IMR-90 (cell line): ENCODE measurements around the gene GORASP1. TPM values are rescaled to one million over a fixed set of nuclear protein-coding genes. Genes with fewer than 3 reads are reported as not detected.

Experiments
- ATAC-seq: fragments of 200-7000 bp; cut with Tn5 transposase; 2 replicates; pipeline ENCODE4 v1.9.1; 2020; ENCODE audit warnings: low read depth, mild to moderate bottlenecking, moderate library complexity
- BruUV-seq: library from RNA; stranded (reverse); fragments of 400-500 nt; replicated peaks from 2 replicates; lab custom pipeline; 2021; lab: Mats Ljungman, UMichigan
- CTCF ChIA-PET: fragments of 300-600 bp; formaldehyde crosslinking; extraction: SDS; loops from one replicate; lab custom pipeline; 2021; ENCODE audit warnings: antibody characterized with exemption; lab: Yijun Ruan, JAX
- POLR2A ChIA-PET: fragments of 300-600 bp; sonication (Branson Sonifier 250); formaldehyde crosslinking; loops from one replicate; lab custom pipeline; 2022; ENCODE audit warnings: antibody characterized with exemption; ENCODE audit not compliant: unreplicated experiment; lab: Charles Lee
- DNase-seq: peaks from one replicate; pipeline ENCODE4 v3.0.0; 2013
- H2AFZ ChIP-seq: replicated peaks from 2 replicates; pipeline ENCODE3; 2013; ENCODE audit warnings: low read length, mild to moderate bottlenecking; ENCODE audit not compliant: poor library complexity
- H2AK5ac ChIP-seq: 2 replicates; pipeline ENCODE4 v1.6.1; 2013; ENCODE audit warnings: low read depth, low read length, inconsistent platforms
- H2AK9ac ChIP-seq: replicated peaks from 2 replicates; pipeline ENCODE3; 2013; ENCODE audit warnings: mild to moderate bottlenecking, low read depth, low read length, moderate library complexity; ENCODE audit not compliant: poor library complexity
- H2BK120ac ChIP-seq: 2 replicates; pipeline ENCODE4 v1.6.1; 2013; ENCODE audit warnings: low read depth, low read length, inconsistent platforms
- H2BK15ac ChIP-seq: 3 replicates; pipeline ENCODE4 v1.6.1; 2013; ENCODE audit warnings: low read depth, low read length, inconsistent platforms
- H2BK20ac ChIP-seq: 2 replicates; pipeline ENCODE4 v1.6.1; 2013; ENCODE audit warnings: low read depth, mild to moderate bottlenecking, inconsistent platforms, low read length, moderate library complexity
- H2BK5ac ChIP-seq: 2 replicates; pipeline ENCODE4 v1.6.1; 2013; ENCODE audit warnings: mild to moderate bottlenecking, low read depth, low read length, inconsistent platforms; ENCODE audit not compliant: poor library complexity, severe bottlenecking
- H3K14ac ChIP-seq: replicated peaks from 2 replicates; pipeline ENCODE4 v1.6.1; 2013; ENCODE audit warnings: low read depth, low read length, inconsistent platforms
- H3K18ac ChIP-seq: 2 replicates; pipeline ENCODE4 v1.6.1; 2013; ENCODE audit warnings: low read depth, low read length, control low read depth
- H3K23ac ChIP-seq: 2 replicates; pipeline ENCODE4 v1.6.1; 2013; ENCODE audit warnings: low read depth, low read length, inconsistent platforms
- H3K27ac ChIP-seq: 2 replicates; pipeline ENCODE4 v1.5.1; 2013; ENCODE audit warnings: mild to moderate bottlenecking, control low read depth, low read length; ENCODE audit not compliant: insufficient read depth
- H3K27me3 ChIP-seq: 2 replicates; pipeline ENCODE4 v1.6.1; 2013; ENCODE audit warnings: low read length; ENCODE audit not compliant: control insufficient read depth, insufficient read depth
- H3K36me3 ChIP-seq: 2 replicates; pipeline ENCODE4 v1.6.1; 2013; ENCODE audit warnings: low read length, mixed read lengths; ENCODE audit not compliant: control insufficient read depth, insufficient read depth
- H3K4ac ChIP-seq: 2 replicates; pipeline ENCODE4 v1.6.1; 2013; ENCODE audit warnings: low read depth, low read length, inconsistent platforms
- H3K4me1 ChIP-seq: 2 replicates; pipeline ENCODE4 v1.6.1; 2013; ENCODE audit warnings: low read length, mixed read lengths; ENCODE audit not compliant: control insufficient read depth, insufficient read depth
- H3K4me2 ChIP-seq: 2 replicates; pipeline ENCODE4 v1.6.1; 2013; ENCODE audit warnings: low read depth, mild to moderate bottlenecking, control low read depth, low read length, moderate library complexity
- H3K4me3 ChIP-seq: 2 replicates; pipeline ENCODE4 v1.5.1; 2013; ENCODE audit warnings: low read depth, mild to moderate bottlenecking, control low read depth, low read length, moderate library complexity; ENCODE audit not compliant: insufficient read depth
- H3K56ac ChIP-seq: 2 replicates; pipeline ENCODE4 v1.6.1; 2013; ENCODE audit warnings: low read length, inconsistent platforms; ENCODE audit not compliant: insufficient read depth; ENCODE audit errors: extremely low read depth
- H3K79me1 ChIP-seq, 2 experiments: 2 replicates each; pipeline ENCODE4 v1.6.1; 2013; ENCODE audit warnings: low read length in 2 of 2, inconsistent platforms in 1 of 2, low read depth in 1 of 2
- H3K9ac ChIP-seq: 2 replicates; pipeline ENCODE4 v1.6.1; 2013; ENCODE audit warnings: low read depth, low read length, control low read depth
- H3K9me1 ChIP-seq: 2 replicates; pipeline ENCODE4 v1.6.1; 2013; ENCODE audit warnings: low read length, inconsistent platforms; ENCODE audit not compliant: insufficient read depth
- H3K9me3 ChIP-seq: 2 replicates; pipeline ENCODE4 v1.6.1; 2013; ENCODE audit warnings: low read length; ENCODE audit not compliant: control insufficient read depth, insufficient read depth
- H4K20me1 ChIP-seq: 2 replicates; pipeline ENCODE4 v1.6.1; 2013; ENCODE audit warnings: low read length, inconsistent platforms; ENCODE audit not compliant: insufficient read depth
- H4K5ac ChIP-seq: 2 replicates; pipeline ENCODE4 v1.6.1; 2013; ENCODE audit warnings: mild to moderate bottlenecking, low read depth, low read length, control low read depth
- H4K8ac ChIP-seq, 2 experiments: 2 replicates each; pipeline ENCODE4 v1.6.1; 2013; ENCODE audit warnings: low read depth in 2 of 2, low read length in 2 of 2, control low read depth in 1 of 2, inconsistent platforms in 1 of 2
- H4K91ac ChIP-seq: 2 replicates; pipeline ENCODE4 v1.6.1; 2013; ENCODE audit warnings: low read depth, low read length, inconsistent platforms; ENCODE audit not compliant: insufficient read depth
- BHLHE40 ChIP-seq: fragments of 150-350 bp; IDR thresholded peaks from 2 replicates; pipeline ENCODE4 v1.6.1; 2016; ENCODE audit warnings: mild to moderate bottlenecking, low read depth, low read length
- CEBPB ChIP-seq: IDR thresholded peaks from 2 replicates; pipeline ENCODE4 v1.6.1; 2012; ENCODE audit warnings: low read depth, low read length, improper control_type of control experiment
- CHD1 ChIP-seq: IDR thresholded peaks from 2 replicates; pipeline ENCODE4 v1.6.1; 2012; ENCODE audit warnings: low read depth, low read length, improper control_type of control experiment
- FOS ChIP-seq: fragments of 150-350 bp; IDR thresholded peaks from 2 replicates; pipeline ENCODE4 v1.6.1; 2016; ENCODE audit warnings: low read depth, low read length
- MAFK ChIP-seq: IDR thresholded peaks from 2 replicates; pipeline ENCODE4 v1.6.1; 2012; ENCODE audit warnings: low read depth, low read length, improper control_type of control experiment
- MXI1 ChIP-seq: IDR thresholded peaks from 2 replicates; pipeline ENCODE4 v1.6.1; 2012; ENCODE audit warnings: low read depth, mild to moderate bottlenecking, low read length, moderate library complexity, borderline replicate concordance
- NFE2L2 ChIP-seq: fragments of 150-350 bp; IDR thresholded peaks from 2 replicates; pipeline ENCODE4 v1.6.1; 2016; ENCODE audit warnings: low read depth, mild to moderate bottlenecking, low read length
- RFX5 ChIP-seq: IDR thresholded peaks from 2 replicates; pipeline ENCODE4 v1.8.0; 2012; ENCODE audit warnings: low read depth, mild to moderate bottlenecking, low read length, moderate library complexity
- SMC3 ChIP-seq: fragments of 150-350 bp; IDR thresholded peaks from 2 replicates; pipeline ENCODE4 v1.6.1; 2016; ENCODE audit warnings: low read depth, mild to moderate bottlenecking, antibody characterized with exemption, low read length, moderate library complexity
- WGBS, 2 experiments: methylation state at CpG; one replicate each; pipeline versions ENCODE4 v1.1.5 to v1.1.7; 2013; ENCODE audit warnings: missing lambda C conversion rate in 2 of 2; ENCODE audit not compliant: insufficient read length in 1 of 2; ENCODE audit errors: extremely low coverage in 2 of 2; 5-methylcytosine and 5-hydroxymethylcytosine counted together
- dilution Hi-C: fragments of 300-500 bp; cut with HindIII; formaldehyde crosslinking; loops from one replicate; pipeline ENCODE4 v1.14.3; 2018; ENCODE audit warnings: low sequenced_read_pairs; ENCODE audit not compliant: unreplicated experiment
- in situ Hi-C: fragments of 300-500 bp; cut with MboI; formaldehyde crosslinking; loops from 3 replicates; pipeline ENCODE4 v1.14.3; 2019; ENCODE audit warnings: low sequenced_read_pairs, inconsistent platforms, mixed read lengths
- intact Hi-C: fragments of 100-400 bp; cut with micrococcal nuclease; formaldehyde crosslinking; loops from 2 replicates; pipeline ENCODE4 v1.10.0; 2022
- polyA plus RNA-seq, 3 experiments: library from polyadenylated mRNA; depleted of rRNA; stranded (reverse); fragments of >200 nt; gene quantifications; 2 replicates each; pipeline ENCODE4 v1.2.3, GENCODE V29; 2012; ENCODE audit warnings: low replicate concordance in 1 of 3
- total RNA-seq: library from RNA; depleted of rRNA; stranded (reverse); fragments of >200 nt; gene quantifications from 2 replicates; pipeline ENCODE4 v1.2.3, GENCODE V29; 2012
- TF ChIP-seq, protein P1 (sequence below): conservative IDR thresholded peaks from 2 replicates; pipeline ENCODE4 v1.5.1; 2012; ENCODE audit warnings: mild to moderate bottlenecking, low read depth, low read length, improper control_type of control experiment
- TF ChIP-seq, protein P2 (sequence below): fragments of 150-350 bp; IDR thresholded peaks from 2 replicates; pipeline ENCODE4 v1.6.1; 2016; ENCODE audit warnings: low read depth, mild to moderate bottlenecking, low read length, moderate library complexity, borderline replicate concordance
- TF ChIP-seq, protein P3 (sequence below): fragments of 150-350 bp; IDR thresholded peaks from 2 replicates; pipeline ENCODE4 v1.6.1; 2017; ENCODE audit warnings: mild to moderate bottlenecking, antibody characterized with exemption, low read length, low read depth

Gene GORASP1
- total and polyA plus RNA-seq, 2 of the 4 experiments (the other 2 are of a cell fraction): 35.0 to 56.6 TPM

DNA sequence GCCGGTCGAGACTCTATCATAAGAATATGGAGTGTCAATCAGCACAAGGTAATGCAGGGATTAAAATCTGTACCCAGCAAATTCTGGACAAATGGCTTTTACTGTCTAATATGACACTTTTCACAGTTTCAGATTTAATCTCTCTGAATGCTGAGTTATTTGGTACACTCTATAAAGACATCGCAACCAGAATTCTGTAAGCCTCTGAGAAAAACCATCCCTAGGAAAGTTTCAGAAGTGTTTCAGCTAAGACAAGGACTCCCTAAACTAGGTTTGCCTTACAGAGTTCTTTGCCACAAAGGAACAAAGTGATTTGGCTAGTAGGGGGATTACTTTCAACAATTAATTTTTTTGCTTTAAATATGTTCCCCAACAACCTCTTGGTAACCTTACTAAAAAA lies 44.3 kb downstream of the GORASP1 start:
- Histone ChIP-seq H3K18ac (no peak overlapping the region), H3K23ac (no peak overlapping the region), H3K4me1 (peaks cover 2% of the 10 kb centered on the region; the same call in 1 of the 2 replicates), H3K79me1 (peaks cover 25 to 26% of the 10 kb centered on the region in 2 experiments), H2BK120ac (no peak overlapping the region), H4K91ac (no peak overlapping the region), H3K14ac (no peak overlapping the region), H3K9me3 (no peaks in the 10 kb centered on the region), H4K5ac (no peak overlapping the region), H3K36me3 (peaks cover 7% of the 10 kb centered on the region; the same call in 1 of the 2 replicates), H2BK5ac (no peak overlapping the region), H3K4me2 (no peak overlapping the region), H3K9me1 (no peaks in the 10 kb centered on the region), H3K27ac (no peak overlapping the region), H2AK9ac (no peak overlapping the region), H3K56ac (no peak overlapping the region), H3K9ac (no peak overlapping the region), H2BK20ac (no peak overlapping the region), H2AFZ (no peak overlapping the region), H4K20me1 (peaks cover 4% of the 10 kb centered on the region; the same call in 1 of the 2 replicates), H2AK5ac (no peak overlapping the region), H3K27me3 (no peaks in the 10 kb centered on the region), H2BK15ac (no peak overlapping the region), H3K4me3 (no peak overlapping the region), H4K8ac (no peak overlapping the region), H3K4ac (no peak overlapping the region)
- dilution Hi-C loops: no loop called here
- no peak for DNase-seq
- BruUV-seq: no TSS peak
- WGBS, 2 experiments: no CpG with 5 or more reads among the region's 3 CpGs
- CTCF ChIA-PET: interaction anchor here (0.7 kb wide), 1 partner anchor 575 kb away, joined by 4 read pairs; no protein-coding TSS in a partner anchor
- POLR2A ChIA-PET: no interaction called here
- intact Hi-C loops: no loop called here
- ATAC-seq: no peak
- TF ChIP-seq, protein P1, sequence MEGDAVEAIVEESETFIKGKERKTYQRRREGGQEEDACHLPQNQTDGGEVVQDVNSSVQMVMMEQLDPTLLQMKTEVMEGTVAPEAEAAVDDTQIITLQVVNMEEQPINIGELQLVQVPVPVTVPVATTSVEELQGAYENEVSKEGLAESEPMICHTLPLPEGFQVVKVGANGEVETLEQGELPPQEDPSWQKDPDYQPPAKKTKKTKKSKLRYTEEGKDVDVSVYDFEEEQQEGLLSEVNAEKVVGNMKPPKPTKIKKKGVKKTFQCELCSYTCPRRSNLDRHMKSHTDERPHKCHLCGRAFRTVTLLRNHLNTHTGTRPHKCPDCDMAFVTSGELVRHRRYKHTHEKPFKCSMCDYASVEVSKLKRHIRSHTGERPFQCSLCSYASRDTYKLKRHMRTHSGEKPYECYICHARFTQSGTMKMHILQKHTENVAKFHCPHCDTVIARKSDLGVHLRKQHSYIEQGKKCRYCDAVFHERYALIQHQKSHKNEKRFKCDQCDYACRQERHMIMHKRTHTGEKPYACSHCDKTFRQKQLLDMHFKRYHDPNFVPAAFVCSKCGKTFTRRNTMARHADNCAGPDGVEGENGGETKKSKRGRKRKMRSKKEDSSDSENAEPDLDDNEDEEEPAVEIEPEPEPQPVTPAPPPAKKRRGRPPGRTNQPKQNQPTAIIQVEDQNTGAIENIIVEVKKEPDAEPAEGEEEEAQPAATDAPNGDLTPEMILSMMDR: no peak
- TF ChIP-seq CHD1 (no peak), NFE2L2 (no peak), RFX5 (no peak), CEBPB (no peak), FOS (no peak), MAFK (no peak), MXI1 (no peak), BHLHE40 (no peak), SMC3 (no peak)
- TF ChIP-seq, protein P2, sequence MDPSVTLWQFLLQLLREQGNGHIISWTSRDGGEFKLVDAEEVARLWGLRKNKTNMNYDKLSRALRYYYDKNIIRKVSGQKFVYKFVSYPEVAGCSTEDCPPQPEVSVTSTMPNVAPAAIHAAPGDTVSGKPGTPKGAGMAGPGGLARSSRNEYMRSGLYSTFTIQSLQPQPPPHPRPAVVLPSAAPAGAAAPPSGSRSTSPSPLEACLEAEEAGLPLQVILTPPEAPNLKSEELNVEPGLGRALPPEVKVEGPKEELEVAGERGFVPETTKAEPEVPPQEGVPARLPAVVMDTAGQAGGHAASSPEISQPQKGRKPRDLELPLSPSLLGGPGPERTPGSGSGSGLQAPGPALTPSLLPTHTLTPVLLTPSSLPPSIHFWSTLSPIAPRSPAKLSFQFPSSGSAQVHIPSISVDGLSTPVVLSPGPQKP: no peak
- TF ChIP-seq, protein P3, sequence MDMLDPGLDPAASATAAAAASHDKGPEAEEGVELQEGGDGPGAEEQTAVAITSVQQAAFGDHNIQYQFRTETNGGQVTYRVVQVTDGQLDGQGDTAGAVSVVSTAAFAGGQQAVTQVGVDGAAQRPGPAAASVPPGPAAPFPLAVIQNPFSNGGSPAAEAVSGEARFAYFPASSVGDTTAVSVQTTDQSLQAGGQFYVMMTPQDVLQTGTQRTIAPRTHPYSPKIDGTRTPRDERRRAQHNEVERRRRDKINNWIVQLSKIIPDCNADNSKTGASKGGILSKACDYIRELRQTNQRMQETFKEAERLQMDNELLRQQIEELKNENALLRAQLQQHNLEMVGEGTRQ: no peak
- in situ Hi-C loops: no loop called here
